GM12873 (cell line): Measurements from ENCODE around the gene JARID2.

Source experiments
- CTCF ChIP-seq: IDR thresholded peaks from 2 replicates; pipeline ENCODE4 v1.5.1; 2012; ENCODE audit warnings: low read depth, mild to moderate bottlenecking, moderate library complexity, low read length, control low read depth; ENCODE audit not compliant: insufficient read depth; ENCODE audit errors: missing control alignments

The JARID2 gene

DNA sequence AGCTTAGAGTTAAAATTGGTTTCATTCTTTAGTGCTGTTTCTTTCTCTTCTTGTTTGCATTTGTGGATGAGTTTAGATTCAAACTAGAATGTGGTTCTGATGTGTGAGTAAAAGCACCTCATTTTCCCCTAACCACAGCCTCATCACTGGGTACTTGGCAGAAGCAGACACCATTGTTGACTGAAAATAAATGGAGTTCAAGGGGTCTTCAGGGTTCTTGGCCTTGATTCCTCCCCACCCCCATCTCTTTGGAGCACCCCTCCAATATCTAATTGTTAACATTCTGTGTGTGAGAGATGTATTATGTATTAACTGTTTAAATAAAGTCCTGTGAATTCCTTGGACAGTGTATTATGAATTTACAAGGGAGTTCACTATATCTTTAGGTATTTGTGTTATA lies 59.6 kb downstream of the JARID2 start:
- TF ChIP-seq CTCF, result no peak

- no peak for TF ChIP-seq CTCF
Observed at GRCh38 chr6:15305909-15306308, 60.0 kb downstream of the JARID2 start.

GRCh38 chr6:15308435-15309213 lies 62.8 kb downstream of the JARID2 start:
- no peak for TF ChIP-seq CTCF

- TF ChIP-seq CTCF, result no peak
Observed at GRCh38 chr6:15309611-15310283, 63.9 kb downstream of the JARID2 start.

DNA sequence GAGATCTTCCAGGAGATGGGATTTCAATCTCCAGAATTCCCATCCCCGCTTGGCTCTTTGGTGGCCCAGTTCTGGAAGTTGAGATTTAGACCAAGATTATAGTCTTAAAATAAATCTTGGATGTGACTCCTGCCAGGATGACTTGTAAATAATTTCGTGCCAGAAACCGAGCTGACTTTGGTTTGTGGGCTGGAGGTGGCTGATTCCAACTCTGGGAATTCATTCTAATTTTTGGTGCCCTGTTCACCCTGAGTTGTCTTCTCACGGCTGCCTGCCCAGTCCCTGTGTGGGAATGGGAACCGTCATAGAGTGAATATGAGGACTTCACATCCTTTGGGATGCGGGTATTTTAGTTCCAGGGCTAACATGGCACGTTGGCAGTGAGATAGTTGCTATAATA lies 64.8 kb downstream of the JARID2 start:
- TF ChIP-seq CTCF, result no peak

DNA sequence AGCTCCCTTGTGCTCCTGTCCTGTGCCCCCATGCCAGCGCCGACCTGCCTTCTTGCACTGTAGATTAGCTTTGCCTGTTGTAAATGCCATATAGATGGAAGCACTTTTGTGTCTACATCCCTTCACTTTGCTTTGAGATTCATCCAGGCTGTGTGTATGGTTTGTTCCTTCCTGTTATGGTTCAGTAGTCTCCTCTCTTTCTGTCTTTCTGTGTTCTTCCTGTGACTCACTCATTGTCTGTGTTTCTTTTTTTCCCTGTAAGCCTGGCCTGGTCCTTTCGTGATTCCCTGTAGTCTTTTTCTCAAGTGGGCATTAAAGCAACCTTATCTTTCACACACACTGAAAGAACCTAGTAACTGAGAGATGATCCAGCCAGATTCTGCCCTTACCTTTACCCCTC lies 66.6 kb downstream of the JARID2 start:
- TF ChIP-seq CTCF, result no peak

DNA sequence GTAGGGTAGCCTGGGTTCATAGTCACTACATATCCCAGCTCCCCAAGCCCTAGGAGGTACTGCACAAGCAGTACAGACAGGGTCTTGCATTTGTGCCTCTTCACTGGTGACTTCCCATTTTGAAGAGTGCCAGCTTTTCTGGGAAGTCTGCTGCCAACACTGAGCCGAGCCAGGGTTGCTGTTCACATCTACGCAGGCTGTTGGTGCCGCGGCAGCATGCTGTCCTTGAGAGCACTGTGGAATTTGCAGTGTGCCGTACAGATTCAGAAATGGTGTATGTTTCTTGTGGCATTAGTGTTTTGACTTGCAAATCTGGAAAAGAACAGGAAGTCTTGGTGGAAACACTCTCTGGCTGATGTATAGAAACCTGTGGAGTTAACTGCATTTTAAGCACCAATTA lies 67.5 kb downstream of the JARID2 start:
- TF ChIP-seq CTCF, result no peak
